ENCODE data around the gene RBBP8. TPM values are rescaled to one million over a fixed set of nuclear protein-coding genes. Genes with fewer than 3 reads are reported as not detected.
"Not testable (repeated sequence)": the region's sequence is repeated elsewhere in the genome, so short reads cannot be mapped to it uniquely, and the experiment has no call there.

RBBP8 gene
- polyA plus RNA-seq, 3 donors, result 5.8 to 9.6 (median 7.8) TPM

GRCh38 chr18:22902093-22902492, 31.0 kb upstream of the RBBP8 start:
- H3K4me3 ChIP-seq (replicated peaks in 1 of 3; ENCODE audit: low read depth in 2 of 3, low read length in 3 of 3), result no peak overlapping the region
- H3K4me3 Mint-ChIP-seq, result no peak overlapping the region
- no peaks in the 10 kb centered on the region for H3K36me3 ChIP-seq (replicated peaks in 1 of 2; ENCODE audit: control insufficient read depth in 1 of 2, insufficient read depth in 2 of 2, low read length in 2 of 2)
- no peaks in the 10 kb centered on the region for H3K79me2 ChIP-seq (ENCODE audit: insufficient read depth, low read length)
- no peaks in the 10 kb centered on the region for H3K4me1 Mint-ChIP-seq
- no peak overlapping the region for H3K27ac ChIP-seq (ENCODE audit: low read depth in 1 of 2, low read length in 2 of 2)
- no peak overlapping the region for H3K27ac Mint-ChIP-seq
- no peak overlapping the region for H2AFZ ChIP-seq (ENCODE audit: insufficient read depth, low read depth, low read length, poor library complexity, severe bottlenecking)
- no peak overlapping the region for H3K4me2 ChIP-seq (replicated peaks; ENCODE audit: extremely low read depth, low read length, poor library complexity, severe bottlenecking)
- H3K9me3 Mint-ChIP-seq, result peaks cover 2 to 11% (median 8%) of the 10 kb centered on the region in 7 donors
- TF ChIP-seq, protein P1, sequence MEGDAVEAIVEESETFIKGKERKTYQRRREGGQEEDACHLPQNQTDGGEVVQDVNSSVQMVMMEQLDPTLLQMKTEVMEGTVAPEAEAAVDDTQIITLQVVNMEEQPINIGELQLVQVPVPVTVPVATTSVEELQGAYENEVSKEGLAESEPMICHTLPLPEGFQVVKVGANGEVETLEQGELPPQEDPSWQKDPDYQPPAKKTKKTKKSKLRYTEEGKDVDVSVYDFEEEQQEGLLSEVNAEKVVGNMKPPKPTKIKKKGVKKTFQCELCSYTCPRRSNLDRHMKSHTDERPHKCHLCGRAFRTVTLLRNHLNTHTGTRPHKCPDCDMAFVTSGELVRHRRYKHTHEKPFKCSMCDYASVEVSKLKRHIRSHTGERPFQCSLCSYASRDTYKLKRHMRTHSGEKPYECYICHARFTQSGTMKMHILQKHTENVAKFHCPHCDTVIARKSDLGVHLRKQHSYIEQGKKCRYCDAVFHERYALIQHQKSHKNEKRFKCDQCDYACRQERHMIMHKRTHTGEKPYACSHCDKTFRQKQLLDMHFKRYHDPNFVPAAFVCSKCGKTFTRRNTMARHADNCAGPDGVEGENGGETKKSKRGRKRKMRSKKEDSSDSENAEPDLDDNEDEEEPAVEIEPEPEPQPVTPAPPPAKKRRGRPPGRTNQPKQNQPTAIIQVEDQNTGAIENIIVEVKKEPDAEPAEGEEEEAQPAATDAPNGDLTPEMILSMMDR (IDR thresholded peaks at IDR 0.05), result no peak
- no peaks in the 10 kb centered on the region for H3K27me3 ChIP-seq (ENCODE audit: control insufficient read depth in 2 of 2, insufficient read depth in 2 of 2, low read length in 2 of 2)
- H3K27me3 Mint-ChIP-seq (ENCODE audit: low read depth in 3 of 3), result peaks cover 0 to 2% (median 0%) of the 10 kb centered on the region in 3 donors
- H3K36me3 Mint-ChIP-seq, result peaks cover 2 to 3% of the 10 kb centered on the region in 2 donors
- no peaks in the 10 kb centered on the region for H3K4me1 ChIP-seq (ENCODE audit: control insufficient read depth in 1 of 2, insufficient read depth in 2 of 2, low read length in 2 of 2)
- H3K9me3 ChIP-seq (replicated peaks in 1 of 2; ENCODE audit: control insufficient read depth in 1 of 2, insufficient read depth in 1 of 2, low read length in 2 of 2), result peaks cover 0 to 7% of the 10 kb centered on the region in 2 donors
- no peak overlapping the region for H3K9ac ChIP-seq (ENCODE audit: insufficient read depth, low read length, poor library complexity, severe bottlenecking)
- intact Hi-C loops (cut with micrococcal nuclease), result no loop called here
- DNase-seq, result no peak
- H4K20me1 ChIP-seq (ENCODE audit: insufficient read depth, low read length), result no peaks in the 10 kb centered on the region

DNA sequence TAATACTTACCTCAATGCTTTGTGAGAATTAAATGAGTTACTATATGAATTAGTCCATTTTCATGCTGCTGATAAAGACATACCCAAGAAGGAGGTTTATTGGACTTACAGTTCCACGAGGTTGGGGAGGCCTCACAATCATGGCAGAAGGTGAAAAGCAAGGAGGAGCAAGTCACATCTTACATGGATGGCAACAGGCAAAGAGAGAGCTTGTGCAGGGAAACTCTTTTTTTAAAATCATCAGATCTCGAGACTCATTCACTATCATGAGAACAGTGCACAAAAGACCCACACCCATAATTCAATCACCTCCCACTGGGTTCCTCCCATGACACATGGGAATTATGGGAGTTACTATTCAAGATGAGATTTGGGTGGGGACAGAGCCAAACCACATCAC, 29.9 kb upstream of the RBBP8 start:
- H3K36me3 ChIP-seq (replicated peaks in 1 of 2; ENCODE audit: control insufficient read depth in 1 of 2, insufficient read depth in 2 of 2, low read length in 2 of 2); H3K27ac Mint-ChIP-seq; H3K27me3 Mint-ChIP-seq (ENCODE audit: low read depth in 3 of 3); H3K9me3 ChIP-seq (replicated peaks in 1 of 2; ENCODE audit: control insufficient read depth in 1 of 2, insufficient read depth in 1 of 2, low read length in 2 of 2); H3K4me3 Mint-ChIP-seq; H3K4me3 ChIP-seq (replicated peaks in 1 of 3; ENCODE audit: low read depth in 2 of 3, low read length in 3 of 3); H3K9ac ChIP-seq (ENCODE audit: insufficient read depth, low read length, poor library complexity, severe bottlenecking); H4K20me1 ChIP-seq (ENCODE audit: insufficient read depth, low read length); H3K27me3 ChIP-seq (ENCODE audit: control insufficient read depth in 2 of 2, insufficient read depth in 2 of 2, low read length in 2 of 2); H3K4me1 ChIP-seq (ENCODE audit: control insufficient read depth in 1 of 2, insufficient read depth in 2 of 2, low read length in 2 of 2); DNase-seq; H3K27ac ChIP-seq (ENCODE audit: low read depth in 1 of 2, low read length in 2 of 2); H3K4me2 ChIP-seq (replicated peaks; ENCODE audit: extremely low read depth, low read length, poor library complexity, severe bottlenecking); intact Hi-C loops (cut with micrococcal nuclease); H3K79me2 ChIP-seq (ENCODE audit: insufficient read depth, low read length); H3K36me3 Mint-ChIP-seq; H3K4me1 Mint-ChIP-seq; H2AFZ ChIP-seq (ENCODE audit: insufficient read depth, low read depth, low read length, poor library complexity, severe bottlenecking): not testable (repeated sequence)
- WGBS (ENCODE audit: insufficient coverage), result no CpG with 5 or more reads among the region's 2 CpGs
- peaks cover 2 to 11% (median 8%) of the 10 kb centered on the region in 7 donors for H3K9me3 Mint-ChIP-seq
